D721Med (cell line): ENCODE results near the gene PHACTR1.

ENCODE experiments used
- DNase-seq: peaks from one replicate; pipeline ENCODE4 v3.0.0; 2011; ENCODE audit warnings: low spot score; ENCODE audit not compliant: insufficient read length
- FAIRE-seq: peaks from 2 replicates; lab custom pipeline; 2011; peaks lifted over from hg19 to GRCh38; lab: Jason Lieb, UNC
- TF ChIP-seq, protein P1 (sequence below): IDR thresholded peaks from 2 replicates; pipeline ENCODE4 v1.5.1; 2012; ENCODE audit warnings: mild to moderate bottlenecking, control low read depth; ENCODE audit not compliant: insufficient read depth; ENCODE audit errors: missing control alignments

The PHACTR1 gene

DNA sequence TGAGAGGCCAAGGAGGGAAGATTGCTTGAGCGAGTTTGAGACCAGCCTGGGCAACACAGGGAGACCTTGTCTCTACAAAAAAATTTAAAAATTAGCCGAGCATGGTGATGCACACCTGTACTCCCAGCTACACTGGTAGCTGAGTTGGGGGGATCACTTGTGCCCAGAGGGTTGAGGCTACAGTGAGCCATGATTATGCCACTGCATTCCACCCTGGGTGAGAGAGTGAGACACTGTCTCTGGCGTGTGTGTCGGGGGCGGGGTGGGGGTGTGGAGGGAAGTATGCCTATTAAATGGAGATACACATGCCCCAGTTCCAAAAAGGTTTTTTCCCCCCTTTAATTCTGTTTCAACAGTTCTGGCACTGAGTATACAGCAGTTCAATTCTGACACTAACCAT lies 388.6 kb downstream of the PHACTR1 start:
- TF ChIP-seq, protein P1, sequence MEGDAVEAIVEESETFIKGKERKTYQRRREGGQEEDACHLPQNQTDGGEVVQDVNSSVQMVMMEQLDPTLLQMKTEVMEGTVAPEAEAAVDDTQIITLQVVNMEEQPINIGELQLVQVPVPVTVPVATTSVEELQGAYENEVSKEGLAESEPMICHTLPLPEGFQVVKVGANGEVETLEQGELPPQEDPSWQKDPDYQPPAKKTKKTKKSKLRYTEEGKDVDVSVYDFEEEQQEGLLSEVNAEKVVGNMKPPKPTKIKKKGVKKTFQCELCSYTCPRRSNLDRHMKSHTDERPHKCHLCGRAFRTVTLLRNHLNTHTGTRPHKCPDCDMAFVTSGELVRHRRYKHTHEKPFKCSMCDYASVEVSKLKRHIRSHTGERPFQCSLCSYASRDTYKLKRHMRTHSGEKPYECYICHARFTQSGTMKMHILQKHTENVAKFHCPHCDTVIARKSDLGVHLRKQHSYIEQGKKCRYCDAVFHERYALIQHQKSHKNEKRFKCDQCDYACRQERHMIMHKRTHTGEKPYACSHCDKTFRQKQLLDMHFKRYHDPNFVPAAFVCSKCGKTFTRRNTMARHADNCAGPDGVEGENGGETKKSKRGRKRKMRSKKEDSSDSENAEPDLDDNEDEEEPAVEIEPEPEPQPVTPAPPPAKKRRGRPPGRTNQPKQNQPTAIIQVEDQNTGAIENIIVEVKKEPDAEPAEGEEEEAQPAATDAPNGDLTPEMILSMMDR, result no peak
- FAIRE-seq (no peak), DNase-seq (no peak)

DNA sequence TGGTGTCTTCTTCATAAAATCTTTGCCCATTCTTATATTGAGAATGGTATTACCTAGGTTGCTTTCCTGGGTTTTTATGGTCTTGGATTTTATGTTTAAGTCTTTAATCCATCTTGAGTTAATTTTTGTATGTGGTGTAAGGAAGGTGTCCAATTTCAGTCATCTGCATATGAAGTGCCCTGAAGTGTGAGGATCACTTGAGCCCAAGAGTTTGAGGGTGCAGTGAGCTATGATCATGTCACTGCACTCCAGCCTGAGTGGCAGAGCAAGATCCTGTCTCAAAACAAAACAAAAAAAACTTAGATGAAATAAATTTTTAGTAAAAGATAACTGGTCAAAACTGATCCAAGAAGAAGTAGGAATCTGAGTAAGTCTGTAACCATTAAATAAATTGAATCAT lies 396.4 kb downstream of the PHACTR1 start:
- FAIRE-seq (no peak), DNase-seq (no peak)
- TF ChIP-seq, protein P1, result no peak

DNA sequence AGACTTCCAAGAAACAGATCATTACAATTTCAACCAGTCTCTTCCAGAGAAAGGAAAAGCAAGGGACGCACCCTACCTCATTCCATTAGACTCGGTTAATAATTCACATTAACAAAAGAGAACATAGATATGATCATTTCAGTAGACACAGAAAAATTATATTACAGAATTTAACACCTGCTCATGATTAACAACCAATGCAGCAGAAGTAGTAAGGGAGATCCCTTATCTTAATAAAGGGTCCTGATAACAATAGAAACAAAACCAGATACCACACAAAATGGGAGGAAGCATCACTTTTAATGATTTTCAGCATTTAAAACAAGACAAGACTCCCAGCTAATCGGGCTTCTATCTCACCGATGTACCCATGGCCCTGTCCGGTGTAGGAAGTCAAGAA lies 396.8 kb downstream of the PHACTR1 start:
- no peak for FAIRE-seq
- TF ChIP-seq, protein P1, result no peak
- DNase-seq, result no peak

DNA sequence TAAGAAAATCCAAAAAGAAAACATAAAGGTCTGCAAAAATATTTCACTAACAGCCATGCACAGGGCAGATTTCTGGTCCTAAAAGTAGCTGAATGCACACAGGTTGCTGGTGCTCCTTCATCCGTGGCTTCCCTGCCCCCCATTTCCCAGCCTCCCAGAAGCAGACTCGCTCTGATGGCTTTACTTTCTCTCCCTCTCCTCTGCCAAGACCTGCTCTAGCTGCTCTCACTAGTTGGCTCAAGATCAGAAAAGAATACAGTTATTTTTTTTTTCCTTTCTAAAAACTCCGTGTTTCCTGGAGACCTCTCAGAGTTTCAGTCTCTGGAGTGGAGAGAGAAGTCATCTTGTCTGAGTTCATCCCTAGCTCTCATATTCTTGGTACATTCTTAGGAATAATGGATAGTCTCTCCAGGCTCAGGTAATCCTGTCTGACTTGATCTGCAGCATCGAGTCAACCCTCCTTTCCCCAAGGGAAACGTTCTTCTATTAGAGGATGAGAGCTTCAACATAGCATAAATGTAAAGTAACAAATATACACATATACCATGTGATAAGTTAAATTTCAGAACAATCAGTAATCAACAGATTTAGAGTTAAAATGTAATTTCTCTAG lies 397.5 kb downstream of the PHACTR1 start:
- DNase-seq (no peak), FAIRE-seq (no peak)
- TF ChIP-seq, protein P1, result no peak

DNA sequence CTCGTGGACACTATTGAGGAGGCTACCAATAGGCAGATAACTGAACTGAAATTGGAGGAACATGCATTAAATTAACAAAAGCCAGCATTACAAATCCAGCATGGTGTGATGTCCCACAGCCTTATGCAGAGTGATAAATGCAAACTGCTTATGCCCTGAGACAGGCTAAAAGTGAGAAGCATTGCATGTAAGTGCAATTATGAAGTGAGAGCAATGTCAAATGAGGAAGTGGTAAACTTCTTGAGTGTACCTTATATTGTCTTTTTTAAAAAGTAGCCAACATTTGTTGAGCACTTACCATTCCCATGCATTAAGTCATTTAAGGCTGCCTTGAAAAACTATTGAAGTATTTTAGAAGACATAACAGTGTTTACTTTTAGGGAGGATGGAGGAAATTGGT lies 399.6 kb downstream of the PHACTR1 start:
- DNase-seq (no peak), FAIRE-seq (no peak)
- TF ChIP-seq, protein P1, result no peak

DNA sequence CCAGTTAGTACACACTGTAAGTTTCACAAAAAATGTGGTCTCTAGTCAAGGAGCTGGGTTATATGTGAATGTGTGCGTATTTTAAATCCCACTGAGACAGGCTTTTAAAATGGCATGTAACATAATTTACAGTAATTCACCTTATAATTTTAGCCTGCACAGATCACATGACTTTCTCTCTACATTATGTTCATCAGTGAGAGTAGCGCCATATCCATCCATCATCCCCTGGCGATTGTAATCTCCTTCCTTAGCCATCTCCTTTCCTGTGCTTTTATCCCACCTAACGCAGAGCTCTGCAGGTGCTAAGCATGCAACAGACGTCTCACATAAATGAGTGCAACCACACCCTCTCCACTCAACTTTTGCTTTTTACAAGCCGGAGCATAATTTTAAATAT lies 401.0 kb downstream of the PHACTR1 start:
- TF ChIP-seq, protein P1, result no peak
- FAIRE-seq, result no peak

DNA sequence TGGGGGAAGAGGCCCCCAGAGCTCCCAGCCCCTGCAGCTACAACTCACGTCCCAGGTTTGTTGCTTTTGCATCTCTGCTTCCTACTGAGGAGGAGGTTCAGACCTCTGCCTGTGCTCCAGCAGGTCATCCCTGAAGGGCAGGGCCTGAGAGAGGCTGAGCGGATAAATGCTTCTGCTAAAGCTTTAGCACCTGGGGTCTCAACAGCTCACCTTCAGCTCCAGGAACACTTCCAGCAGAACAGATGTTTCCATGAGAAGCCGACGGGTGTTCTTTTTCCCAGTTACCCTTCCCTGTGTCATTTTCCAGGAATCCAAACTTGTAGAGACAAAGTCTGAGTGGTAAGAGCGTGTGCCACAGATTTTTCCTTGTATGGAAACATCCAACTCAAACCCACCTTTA lies 403.0 kb downstream of the PHACTR1 start:
- no peak for FAIRE-seq
- DNase-seq, result no peak
- TF ChIP-seq, protein P1, result no peak

More for the DNA sequence above, 401.0 kb downstream of the PHACTR1 start:
- DNase-seq, result no peak
